IMR-90 (cell line): Measurements from ENCODE around the gene CASP9. TPM values are rescaled to one million over a fixed set of nuclear protein-coding genes. Genes with fewer than 3 reads are reported as not detected.

ENCODE experiments used
- MXI1 ChIP-seq: IDR thresholded peaks from 2 replicates; pipeline ENCODE4 v1.6.1; 2012; ENCODE audit warnings: low read depth, mild to moderate bottlenecking, low read length, moderate library complexity, borderline replicate concordance
- NFE2L2 ChIP-seq: fragments of 150-350 bp; IDR thresholded peaks from 2 replicates; pipeline ENCODE4 v1.6.1; 2016; ENCODE audit warnings: low read depth, mild to moderate bottlenecking, low read length
- USF2 ChIP-seq: fragments of 150-350 bp; IDR thresholded peaks from 2 replicates; pipeline ENCODE4 v1.6.1; 2017; ENCODE audit warnings: mild to moderate bottlenecking, antibody characterized with exemption, low read length, low read depth
- polyA plus RNA-seq, 3 experiments: library from polyadenylated mRNA; depleted of rRNA; stranded (reverse); fragments of >200 nt; gene quantifications; 2 replicates each; pipeline ENCODE4 v1.2.3, GENCODE V29; 2012; ENCODE audit warnings: low replicate concordance in 1 of 3
- total RNA-seq: library from RNA; depleted of rRNA; stranded (reverse); fragments of >200 nt; gene quantifications from 2 replicates; pipeline ENCODE4 v1.2.3, GENCODE V29; 2012

Gene CASP9
- total and polyA plus RNA-seq, 2 of the 4 experiments (the other 2 are of a cell fraction) = 7.0 to 8.3 TPM

- no peak for TF ChIP-seq USF2
- no peak for TF ChIP-seq MXI1
- no peak for TF ChIP-seq NFE2L2
These were observed 1.3 kb upstream of the CASP9 start (continued) for GRCh38 chr1:15525050-15526020.
